ENCODE results near the gene PC. TPM values are rescaled to one million over a fixed set of nuclear protein-coding genes. Genes with fewer than 3 reads are reported as not detected.
A peak's percentile ranks its signal among the peaks of the same experiment; 100 is the strongest.

Gene PC
- total RNA-seq, 1 experiment from 2014 or later = 39.1 TPM

DNA sequence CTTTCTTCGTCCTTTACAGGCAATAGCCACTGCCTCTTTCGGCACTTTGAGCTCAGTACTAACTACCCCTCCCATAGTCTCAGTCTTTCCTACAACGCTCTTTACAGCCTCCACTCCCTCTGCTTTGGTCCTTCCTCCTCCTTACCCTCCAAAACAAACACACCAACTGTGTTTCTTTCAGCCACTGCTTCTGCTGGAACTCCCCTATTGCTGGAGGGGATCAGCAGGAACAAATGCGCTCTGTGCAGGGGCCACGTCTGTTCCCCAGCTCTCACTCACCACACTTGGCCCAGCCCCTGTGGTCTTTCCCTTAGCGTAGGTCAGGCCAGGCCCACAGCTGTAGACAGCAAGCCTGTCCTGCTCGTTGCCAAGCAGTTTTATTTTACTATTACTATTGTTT, 42.3 kb downstream of the PC start:
- H3K4me1 ChIP-seq (ENCODE audit: insufficient read depth, low read length, poor library complexity, severe bottlenecking) = no peaks in the 10 kb centered on the region
- POLR2A ChIA-PET (ENCODE audit: low non-redundant PET) = no interaction called here

DNA sequence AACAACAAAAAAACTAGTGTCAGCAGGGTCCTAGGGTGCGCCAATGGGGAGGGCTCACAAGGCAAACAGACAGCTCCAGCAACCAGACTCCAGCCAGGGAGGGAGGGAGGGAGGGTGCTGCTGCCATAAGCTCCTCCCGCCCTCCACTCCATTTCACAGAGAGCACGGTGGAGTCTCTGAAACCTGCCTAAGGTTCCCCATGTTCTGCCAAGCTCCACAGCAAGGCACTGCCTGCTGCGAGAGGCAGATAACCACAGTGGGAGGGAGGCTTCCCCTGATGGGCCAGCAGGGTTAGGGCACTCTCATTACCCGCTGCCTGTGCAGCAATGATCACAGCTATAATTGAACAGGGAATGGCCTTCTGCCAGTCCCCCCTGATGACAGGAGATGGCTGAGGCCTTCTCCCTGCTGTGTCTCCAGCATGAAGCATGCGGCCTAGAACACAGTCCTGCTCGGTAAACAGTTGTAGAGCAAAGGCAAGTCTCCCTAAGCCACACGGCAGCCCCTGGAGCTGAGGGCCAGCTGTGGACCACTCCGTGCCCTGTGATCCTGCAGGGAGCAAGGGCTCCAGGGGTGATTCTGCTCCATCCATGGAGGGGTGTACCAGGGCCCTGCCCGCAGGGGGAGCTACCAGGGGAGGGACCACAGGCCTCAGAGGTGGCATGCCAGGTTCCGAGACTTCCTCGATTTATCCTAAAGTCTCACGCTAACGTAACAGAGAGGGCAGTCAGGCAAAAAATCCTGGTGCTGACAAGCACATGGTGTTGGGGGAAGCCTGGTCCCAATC, 42.9 kb downstream of the PC start:
- CTCF ChIA-PET = no interaction called here
- Histone ChIP-seq H3K27ac (ENCODE audit: low read depth, low read length, poor library complexity, severe bottlenecking) (no peak overlapping the region), H3K4me3 (ENCODE audit: low read depth, low read length, poor library complexity, severe bottlenecking) (no peak overlapping the region), H3K27me3 (replicated peaks; ENCODE audit: insufficient read depth, low read depth, low read length, poor library complexity) (no peaks in the 10 kb centered on the region), H3K4me1 (ENCODE audit: insufficient read depth, low read length, poor library complexity, severe bottlenecking) (no peaks in the 10 kb centered on the region), H3K36me3 (ENCODE audit: insufficient read depth, low read length, poor library complexity, severe bottlenecking) (no peaks in the 10 kb centered on the region), H3K9me3 (ENCODE audit: low read depth, low read length, poor library complexity, severe bottlenecking) (no peaks in the 10 kb centered on the region)
- TF ChIP-seq, protein P1, sequence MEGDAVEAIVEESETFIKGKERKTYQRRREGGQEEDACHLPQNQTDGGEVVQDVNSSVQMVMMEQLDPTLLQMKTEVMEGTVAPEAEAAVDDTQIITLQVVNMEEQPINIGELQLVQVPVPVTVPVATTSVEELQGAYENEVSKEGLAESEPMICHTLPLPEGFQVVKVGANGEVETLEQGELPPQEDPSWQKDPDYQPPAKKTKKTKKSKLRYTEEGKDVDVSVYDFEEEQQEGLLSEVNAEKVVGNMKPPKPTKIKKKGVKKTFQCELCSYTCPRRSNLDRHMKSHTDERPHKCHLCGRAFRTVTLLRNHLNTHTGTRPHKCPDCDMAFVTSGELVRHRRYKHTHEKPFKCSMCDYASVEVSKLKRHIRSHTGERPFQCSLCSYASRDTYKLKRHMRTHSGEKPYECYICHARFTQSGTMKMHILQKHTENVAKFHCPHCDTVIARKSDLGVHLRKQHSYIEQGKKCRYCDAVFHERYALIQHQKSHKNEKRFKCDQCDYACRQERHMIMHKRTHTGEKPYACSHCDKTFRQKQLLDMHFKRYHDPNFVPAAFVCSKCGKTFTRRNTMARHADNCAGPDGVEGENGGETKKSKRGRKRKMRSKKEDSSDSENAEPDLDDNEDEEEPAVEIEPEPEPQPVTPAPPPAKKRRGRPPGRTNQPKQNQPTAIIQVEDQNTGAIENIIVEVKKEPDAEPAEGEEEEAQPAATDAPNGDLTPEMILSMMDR (conservative IDR thresholded peaks at IDR 0.05; ENCODE audit: low read depth, low read length) = no peak
- no peak for TF ChIP-seq EZH2 (IDR thresholded peaks at IDR 0.05; ENCODE audit: borderline replicate concordance, low read depth, low read length, poor library complexity, severe bottlenecking)
- BruUV-seq (replicated peaks) = no TSS peak
- intact Hi-C loops (cut with micrococcal nuclease; ENCODE audit: unreplicated experiment) = no loop called here
- POLR2A ChIA-PET (ENCODE audit: low non-redundant PET) = interaction anchor here (0.6 kb wide), 1 partner anchor 21 kb away, joined by 4 read pairs; no protein-coding TSS in a partner anchor
- DNase-seq (ENCODE audit: low spot score) = peak; percentile 22

More for the DNA sequence above, 42.3 kb downstream of the PC start:
- Histone ChIP-seq H3K9me3 (ENCODE audit: low read depth, low read length, poor library complexity, severe bottlenecking) (no peaks in the 10 kb centered on the region), H3K36me3 (ENCODE audit: insufficient read depth, low read length, poor library complexity, severe bottlenecking) (no peaks in the 10 kb centered on the region), H3K27ac (ENCODE audit: low read depth, low read length, poor library complexity, severe bottlenecking) (no peak overlapping the region), H3K27me3 (replicated peaks; ENCODE audit: insufficient read depth, low read depth, low read length, poor library complexity) (no peaks in the 10 kb centered on the region), H3K4me3 (ENCODE audit: low read depth, low read length, poor library complexity, severe bottlenecking) (no peak overlapping the region)
- intact Hi-C loops (cut with micrococcal nuclease; ENCODE audit: unreplicated experiment) = no loop called here
- CTCF ChIA-PET = no interaction called here
- TF ChIP-seq, protein P1 (conservative IDR thresholded peaks at IDR 0.05; ENCODE audit: low read depth, low read length) = no peak
- TF ChIP-seq EZH2 (IDR thresholded peaks at IDR 0.05; ENCODE audit: borderline replicate concordance, low read depth, low read length, poor library complexity, severe bottlenecking) = no peak
- BruUV-seq (replicated peaks) = no TSS peak
- DNase-seq (ENCODE audit: low spot score) = no peak

DNA sequence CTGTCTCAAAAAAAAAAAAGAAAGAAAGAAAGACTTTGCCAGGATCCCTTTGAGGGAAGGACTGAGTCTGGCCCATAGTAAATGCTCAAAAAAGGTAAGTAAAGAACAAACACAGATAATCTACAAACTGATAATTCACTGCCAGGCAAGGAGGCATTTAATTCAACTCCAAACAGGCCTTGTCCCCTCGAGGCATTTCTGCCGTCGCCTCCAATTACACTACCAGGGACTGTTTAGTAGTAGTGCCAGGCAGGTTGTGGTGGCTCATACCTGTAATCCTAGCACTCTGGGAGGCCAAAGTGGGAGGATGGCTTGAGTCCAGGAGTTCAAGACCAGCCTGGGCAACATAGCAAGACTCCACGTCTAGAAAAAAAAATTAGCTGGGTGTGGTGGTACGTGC, 43.7 kb downstream of the PC start:
- intact Hi-C loops (cut with micrococcal nuclease; ENCODE audit: unreplicated experiment) = no loop called here
- H3K27me3 ChIP-seq (replicated peaks; ENCODE audit: insufficient read depth, low read depth, low read length, poor library complexity) = no peaks in the 10 kb centered on the region
- no TSS peak for BruUV-seq (replicated peaks)
- no peak overlapping the region for H3K27ac ChIP-seq (ENCODE audit: low read depth, low read length, poor library complexity, severe bottlenecking)
- TF ChIP-seq, protein P1 (conservative IDR thresholded peaks at IDR 0.05; ENCODE audit: low read depth, low read length) = no peak
- TF ChIP-seq EZH2 (IDR thresholded peaks at IDR 0.05; ENCODE audit: borderline replicate concordance, low read depth, low read length, poor library complexity, severe bottlenecking) = no peak
- H3K9me3 ChIP-seq (ENCODE audit: low read depth, low read length, poor library complexity, severe bottlenecking) = no peaks in the 10 kb centered on the region
- no peaks in the 10 kb centered on the region for H3K4me1 ChIP-seq (ENCODE audit: insufficient read depth, low read length, poor library complexity, severe bottlenecking)
- CTCF ChIA-PET = no interaction called here
- POLR2A ChIA-PET (ENCODE audit: low non-redundant PET) = interaction anchor here (0.6 kb wide), 1 partner anchor 20 kb away, joined by 4 read pairs; no protein-coding TSS in a partner anchor
- no peaks in the 10 kb centered on the region for H3K36me3 ChIP-seq (ENCODE audit: insufficient read depth, low read length, poor library complexity, severe bottlenecking)
- DNase-seq (ENCODE audit: low spot score) = no peak
- no peak overlapping the region for H3K4me3 ChIP-seq (ENCODE audit: low read depth, low read length, poor library complexity, severe bottlenecking)

Measured in A673 (cell line).